ENCODE data around the gene OSBPL5.

GRCh38 chr11:3202305-3202704 lies 37.2 kb upstream of the OSBPL5 start:
- TF ChIP-seq CTCF (conservative IDR thresholded peaks at IDR 0.05; ENCODE audit: low read length): no peak
- no peak for TF ChIP-seq EZH2phosphoT487 (IDR thresholded peaks at IDR 0.05; ENCODE audit: borderline replicate concordance, low read depth, low read length)

Measured in OCI-LY7 (cell line).